ENCODE results near the gene PCDHGA12.

- no peak for TF ChIP-seq CTCF (conservative IDR thresholded peaks at IDR 0.05)
- TF ChIP-seq ZFX (IDR thresholded peaks at IDR 0.05) = no peak
Measured at GRCh38 chr5:141440341-141440740, 10.0 kb downstream of the PCDHGA12 start.
